HUES6 (cell line): ENCODE results near the gene CCR8.
"Not testable (repeated sequence)": the region's sequence is repeated elsewhere in the genome, so short reads cannot be mapped to it uniquely, and the experiment has no call there.

ENCODE experiments used
- H3K27ac ChIP-seq: 2 replicates; pipeline ENCODE4 v1.7.0; 2013; ENCODE audit warnings: low read depth, mild to moderate bottlenecking, low read length, inconsistent platforms
- H3K27me3 ChIP-seq: 2 replicates; pipeline ENCODE4 v1.6.1; 2013; ENCODE audit warnings: low read length; ENCODE audit not compliant: control insufficient read depth, insufficient read depth
- H3K36me3 ChIP-seq: 2 replicates; pipeline ENCODE4 v1.6.1; 2013; ENCODE audit warnings: low read length; ENCODE audit not compliant: control insufficient read depth, insufficient read depth
- H3K4me1 ChIP-seq: 2 replicates; pipeline ENCODE4 v1.6.1; 2013; ENCODE audit warnings: low read length; ENCODE audit not compliant: control insufficient read depth, insufficient read depth
- H3K4me3 ChIP-seq: 2 replicates; pipeline ENCODE4 v1.5.1; 2013; ENCODE audit warnings: low read depth, low read length
- H3K9ac ChIP-seq: one replicate; pipeline ENCODE4 v1.6.1; 2013; ENCODE audit warnings: mild to moderate bottlenecking, low read length
- H3K9me3 ChIP-seq: 2 replicates; pipeline ENCODE4 v1.6.1; 2013; ENCODE audit warnings: low read depth, low read length; ENCODE audit not compliant: control insufficient read depth, insufficient read depth

Gene CCR8

GRCh38 chr3:39317571-39318169, 11.8 kb upstream of the CCR8 start:
- Histone ChIP-seq H3K4me3 (no peak overlapping the region), H3K27me3 (no peaks in the 10 kb centered on the region), H3K9me3 (peaks cover 13% of the 10 kb centered on the region), H3K36me3 (no peaks in the 10 kb centered on the region), H3K27ac (no peak overlapping the region), H3K4me1 (no peaks in the 10 kb centered on the region), H3K9ac (no peak overlapping the region)

GRCh38 chr3:39318301-39318700, 11.2 kb upstream of the CCR8 start:
- no peak overlapping the region for H3K4me3 ChIP-seq
- peaks cover 3% of the 10 kb centered on the region; the same call in 1 of the 2 replicates for H3K4me1 ChIP-seq
- no peak overlapping the region for H3K27ac ChIP-seq
- peaks cover 12% of the 10 kb centered on the region for H3K9me3 ChIP-seq
- H3K36me3 ChIP-seq, result no peaks in the 10 kb centered on the region
- H3K9ac ChIP-seq, result no peak overlapping the region
- H3K27me3 ChIP-seq, result no peaks in the 10 kb centered on the region

- Histone ChIP-seq H3K9ac (no peak overlapping the region), H3K4me3 (no peak overlapping the region), H3K4me1 (peaks cover 3% of the 10 kb centered on the region; the same call in 1 of the 2 replicates), H3K9me3 (peaks cover 11% of the 10 kb centered on the region), H3K36me3 (no peaks in the 10 kb centered on the region), H3K27ac (no peak overlapping the region), H3K27me3 (no peaks in the 10 kb centered on the region)
Measured at GRCh38 chr3:39319249-39319648, 10.3 kb upstream of the CCR8 start.

- H3K4me1 ChIP-seq, result not testable (repeated sequence)
Measured at GRCh38 chr3:39321574-39321983, 7.9 kb upstream of the CCR8 start.

GRCh38 chr3:39322209-39322715, 7.2 kb upstream of the CCR8 start:
- H3K27me3 ChIP-seq, H3K4me1 ChIP-seq, H3K4me3 ChIP-seq, H3K9me3 ChIP-seq, H3K27ac ChIP-seq, H3K9ac ChIP-seq, H3K36me3 ChIP-seq: not testable (repeated sequence)

More at GRCh38 chr3:39321574-39321983, 7.9 kb upstream of the CCR8 start:
- not testable (repeated sequence) for H3K27me3 ChIP-seq, H3K9me3 ChIP-seq, H3K27ac ChIP-seq, H3K36me3 ChIP-seq, H3K4me3 ChIP-seq, H3K9ac ChIP-seq

GRCh38 chr3:39322936-39323335, 6.6 kb upstream of the CCR8 start:
- Histone ChIP-seq H3K9ac (no peak overlapping the region), H3K27ac (no peak overlapping the region), H3K4me3 (no peak overlapping the region), H3K36me3 (no peaks in the 10 kb centered on the region), H3K27me3 (no peaks in the 10 kb centered on the region), H3K9me3 (no peaks in the 10 kb centered on the region), H3K4me1 (peaks cover 3% of the 10 kb centered on the region; the same call in 1 of the 2 replicates)

- H3K27me3 ChIP-seq, result no peaks in the 10 kb centered on the region
- no peak overlapping the region for H3K9ac ChIP-seq
- H3K36me3 ChIP-seq, result no peaks in the 10 kb centered on the region
- H3K4me1 ChIP-seq, result peaks cover 3% of the 10 kb centered on the region; the same call in 1 of the 2 replicates
- no peak overlapping the region for H3K4me3 ChIP-seq
- H3K9me3 ChIP-seq, result no peaks in the 10 kb centered on the region
- H3K27ac ChIP-seq, result no peak overlapping the region
Measured at GRCh38 chr3:39323494-39323893, 6.0 kb upstream of the CCR8 start.

- H3K36me3 ChIP-seq, result no peaks in the 10 kb centered on the region
- H3K9ac ChIP-seq, result no peak overlapping the region
- no peaks in the 10 kb centered on the region for H3K9me3 ChIP-seq
- H3K27me3 ChIP-seq, result no peaks in the 10 kb centered on the region
- peaks cover 3% of the 10 kb centered on the region; the same call in 1 of the 2 replicates for H3K4me1 ChIP-seq
- H3K27ac ChIP-seq, result no peak overlapping the region
- H3K4me3 ChIP-seq, result no peak overlapping the region
Measured at GRCh38 chr3:39325236-39325635, 4.3 kb upstream of the CCR8 start.

- Histone ChIP-seq H3K4me1 (peaks cover 8% of the 10 kb centered on the region), H3K4me3 (no peak overlapping the region), H3K27me3 (no peaks in the 10 kb centered on the region), H3K9ac (no peak overlapping the region), H3K36me3 (no peaks in the 10 kb centered on the region), H3K27ac (no peak overlapping the region), H3K9me3 (no peaks in the 10 kb centered on the region)
Measured at GRCh38 chr3:39327053-39327745, 2.3 kb upstream of the CCR8 start.

- H3K36me3 ChIP-seq, result no peaks in the 10 kb centered on the region
- H3K27me3 ChIP-seq, result no peaks in the 10 kb centered on the region
- H3K4me3 ChIP-seq, result no peak overlapping the region
- H3K9me3 ChIP-seq, result no peaks in the 10 kb centered on the region
- no peak overlapping the region for H3K27ac ChIP-seq
- no peak overlapping the region for H3K9ac ChIP-seq
- H3K4me1 ChIP-seq, result peaks cover 8% of the 10 kb centered on the region
Measured at GRCh38 chr3:39327746-39328349, 1.7 kb upstream of the CCR8 start.

GRCh38 chr3:39330824-39331223, 1.3 kb downstream of the CCR8 start:
- H3K36me3 ChIP-seq, result no peaks in the 10 kb centered on the region
- peaks cover 6% of the 10 kb centered on the region; the same call in 1 of the 2 replicates for H3K4me1 ChIP-seq
- H3K4me3 ChIP-seq, result no peak overlapping the region
- no peak overlapping the region for H3K27ac ChIP-seq
- no peaks in the 10 kb centered on the region for H3K9me3 ChIP-seq
- no peaks in the 10 kb centered on the region for H3K27me3 ChIP-seq
- H3K9ac ChIP-seq, result no peak overlapping the region
